T-helper 17 cell (primary cell): ENCODE measurements around the gene TMEM121. TPM values are rescaled to one million over a fixed set of nuclear protein-coding genes. Genes with fewer than 3 reads are reported as not detected.
"Not testable (repeated sequence)": the region's sequence is repeated elsewhere in the genome, so short reads cannot be mapped to it uniquely, and the experiment has no call there.

Source experiments
- ATAC-seq: fragments of 150-1000 bp; cut with Tn5 transposase; 2 replicates; pipeline ENCODE4 v1.10.0; 2021; ENCODE audit warnings: mild to moderate bottlenecking, moderate library complexity
- DNase-seq, 3 donors: peaks; one replicate each; pipeline versions ENCODE4 v3.0.0 to v3.0.0-alpha.2; 2020 to 2021
- H3K9me3 ChIP-seq: one replicate; pipeline ENCODE4 v1.7.0; 2013; ENCODE audit warnings: low read length, mild to moderate bottlenecking; ENCODE audit not compliant: control insufficient read depth, poor library complexity, severe bottlenecking
- H3K27ac Mint-ChIP-seq: one replicate; pipeline ENCODE4 v1.8.0; 2022; ENCODE audit warnings: mild to moderate bottlenecking, moderate library complexity, mixed read lengths
- H3K27me3 Mint-ChIP-seq: one replicate; pipeline ENCODE4 v1.8.0; 2022; ENCODE audit warnings: mixed read lengths
- H3K36me3 Mint-ChIP-seq: one replicate; pipeline ENCODE4 v1.8.0; 2022; ENCODE audit warnings: low read depth, mixed read lengths
- H3K4me1 Mint-ChIP-seq: one replicate; pipeline ENCODE4 v1.8.0; 2022; ENCODE audit warnings: mild to moderate bottlenecking, mixed read lengths
- H3K4me3 Mint-ChIP-seq: one replicate; pipeline ENCODE4 v1.8.0; 2022; ENCODE audit warnings: mild to moderate bottlenecking, moderate library complexity, mixed read lengths
- total RNA-seq, 4 donors: library from RNA in 2 of 4; stranded (reverse) in 2 of 4; gene quantifications; one replicate each; pipeline ENCODE4 v1.2.3 and lab custom pipeline; 2022 to 2026

TMEM121 gene
- total RNA-seq, 2 donors from 2014 or later, result 0.85 to 2.6 TPM

- ATAC-seq, H3K4me3 Mint-ChIP-seq, DNase-seq, H3K27ac Mint-ChIP-seq, H3K27me3 Mint-ChIP-seq, H3K36me3 Mint-ChIP-seq, H3K9me3 ChIP-seq: not testable (repeated sequence)
- peaks cover 38% of the 10 kb centered on the region for H3K4me1 Mint-ChIP-seq
These were observed 47.5 kb downstream of the TMEM121 start for GRCh38 chr14:105573841-105574240.

GRCh38 chr14:105574411-105574810 is 48.0 kb downstream of the TMEM121 start:
- not testable (repeated sequence) for DNase-seq, H3K4me3 Mint-ChIP-seq, H3K27ac Mint-ChIP-seq, H3K27me3 Mint-ChIP-seq, H3K9me3 ChIP-seq, H3K36me3 Mint-ChIP-seq, ATAC-seq
- H3K4me1 Mint-ChIP-seq, result peaks cover 33% of the 10 kb centered on the region

- not testable (repeated sequence) for H3K27ac Mint-ChIP-seq, DNase-seq, H3K9me3 ChIP-seq, H3K4me3 Mint-ChIP-seq, H3K27me3 Mint-ChIP-seq, H3K36me3 Mint-ChIP-seq
- H3K4me1 Mint-ChIP-seq, result peaks cover 30% of the 10 kb centered on the region
- ATAC-seq, result peak; percentile 59
These were observed 48.8 kb downstream of the TMEM121 start for GRCh38 chr14:105575016-105575700.

GRCh38 chr14:105576525-105577088 is 50.2 kb downstream of the TMEM121 start:
- no peak for ATAC-seq
- Mint-ChIP-seq H3K36me3 (peaks cover 10% of the 10 kb centered on the region), H3K27ac (no peak overlapping the region), H3K4me1 (peaks cover 26% of the 10 kb centered on the region), H3K27me3 (no peaks in the 10 kb centered on the region), H3K4me3 (no peak overlapping the region)
- no peak for DNase-seq
- no peaks in the 10 kb centered on the region for H3K9me3 ChIP-seq

- Mint-ChIP-seq H3K4me3 (no peak overlapping the region), H3K4me1 (peaks cover 26% of the 10 kb centered on the region), H3K36me3 (peaks cover 10% of the 10 kb centered on the region), H3K27me3 (no peaks in the 10 kb centered on the region), H3K27ac (peak overlapping the region; percentile 1)
- no peak for ATAC-seq
- no peaks in the 10 kb centered on the region for H3K9me3 ChIP-seq
- no peak for DNase-seq
These were observed 51.0 kb downstream of the TMEM121 start for GRCh38 chr14:105577314-105577861.

- peaks cover 8% of the 10 kb centered on the region for H3K36me3 Mint-ChIP-seq
- H3K4me1 Mint-ChIP-seq, result peaks cover 24% of the 10 kb centered on the region
- peak overlapping the region; percentile 1 for H3K4me3 Mint-ChIP-seq
- ATAC-seq (no peak), DNase-seq (no peak)
- no peaks in the 10 kb centered on the region for H3K27me3 Mint-ChIP-seq
- peak overlapping the region; percentile 1 for H3K27ac Mint-ChIP-seq
- H3K9me3 ChIP-seq, result no peaks in the 10 kb centered on the region
These were observed 51.7 kb downstream of the TMEM121 start for GRCh38 chr14:105578070-105578469.

GRCh38 chr14:105579221-105579620 is 52.8 kb downstream of the TMEM121 start:
- ATAC-seq, result peak; percentile 16
- not testable (repeated sequence) for H3K36me3 Mint-ChIP-seq, H3K27me3 Mint-ChIP-seq, H3K9me3 ChIP-seq, H3K4me3 Mint-ChIP-seq, H3K27ac Mint-ChIP-seq, DNase-seq
- peaks cover 21% of the 10 kb centered on the region for H3K4me1 Mint-ChIP-seq

Other genes starting within 250 kb of the TMEM121 start
- 10 to 100 TPM; 60.1 to 62.6 TPM for gene BRF1, start 225.6 kb upstream of the TMEM121 start, total RNA-seq
- gene PACS2, start 211.8 kb upstream of the TMEM121 start, total RNA-seq, result 10 to 100 TPM; 56.0 to 64.9 TPM
- 1 to 10 TPM in 1 of 2 donors, under 1 TPM in 1; 0.60 to 1.7 TPM for gene TEX22, start 128.0 kb upstream of the TMEM121 start, total RNA-seq
- gene MTA1, start 106.8 kb upstream of the TMEM121 start, total RNA-seq, result 10 to 100 TPM; 99.0 to 99.7 TPM
- gene CRIP2, start 51.8 kb upstream of the TMEM121 start, total RNA-seq, result 10 to 100 TPM; 51.6 to 58.8 TPM
- gene CRIP1, start 39.7 kb upstream of the TMEM121 start, total RNA-seq, result 100 to 1,000 TPM; 451 to 842 TPM
- 100 to 1,000 TPM; 141 to 361 TPM for gene TEDC1, start 35.3 kb upstream of the TMEM121 start, total RNA-seq